ENCODE data around the gene UNC5CL. TPM values are rescaled to one million over a fixed set of nuclear protein-coding genes. Genes with fewer than 3 reads are reported as not detected.

UNC5CL gene
- total RNA-seq, 1 experiment from 2014 or later, result 0.81 TPM

DNA sequence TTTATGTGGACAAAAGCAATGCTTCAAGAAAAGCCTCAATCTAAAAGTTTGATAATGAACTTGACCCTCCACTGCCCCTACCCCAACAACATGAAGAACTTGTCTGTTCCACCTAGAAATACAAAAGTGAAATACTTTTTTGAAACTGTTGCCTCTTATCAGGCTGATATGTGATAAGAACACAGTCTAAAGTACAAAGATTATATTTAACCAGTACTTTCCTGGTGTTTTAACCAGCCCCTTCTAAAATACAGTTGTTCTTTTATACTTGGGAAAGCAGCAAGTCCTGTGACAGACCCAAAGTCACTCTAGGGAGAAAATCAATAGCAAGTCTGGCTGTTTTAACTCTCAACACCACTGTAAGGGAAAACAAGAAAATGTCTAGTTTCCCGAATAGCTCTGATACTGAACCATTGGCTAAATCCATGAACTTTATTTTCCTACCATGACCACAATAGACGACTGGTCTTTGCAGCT lies 26.6 kb upstream of the UNC5CL start:
- no peak overlapping the region; a peak in 1 of 7 replicates for H3K27ac Mint-ChIP-seq

More for the DNA sequence above, 26.6 kb upstream of the UNC5CL start:
- Histone ChIP-seq H3K4ac (ENCODE audit: low read depth, low read length) (no peak overlapping the region), H2AFZ (ENCODE audit: low read length) (no peak overlapping the region), H2BK5ac (ENCODE audit: insufficient read length, low read length) (no peak overlapping the region), H3K18ac (ENCODE audit: insufficient read length, low read depth, low read length) (no peak overlapping the region), H3T11ph (ENCODE audit: low read length) (no peak overlapping the region), H3K9ac (ENCODE audit: extremely low read depth, insufficient read length, low read length) (no peak overlapping the region), H2BK12ac (ENCODE audit: insufficient read length, low read depth, low read length) (no peak overlapping the region), H2BK20ac (ENCODE audit: low read depth, low read length, poor library complexity, severe bottlenecking) (no peak overlapping the region), H2BK120ac (ENCODE audit: low read depth, low read length, poor library complexity, severe bottlenecking) (no peak overlapping the region), H3K9me3 (ENCODE audit: control insufficient read depth, low read depth, low read length) (no peaks in the 10 kb centered on the region), H3K56ac (ENCODE audit: insufficient read length, low read depth, low read length) (no peak overlapping the region), H3K27me3 (ENCODE audit: insufficient read depth, low read length) (no peaks in the 10 kb centered on the region), H3K23ac (ENCODE audit: insufficient read length, low read depth, low read length) (no peak overlapping the region), H2BK15ac (ENCODE audit: low read depth, low read length) (no peak overlapping the region), H4K91ac (ENCODE audit: insufficient read length, low read depth, low read length) (no peak overlapping the region), H3K4me2 (ENCODE audit: insufficient read depth, insufficient read length, low read length) (no peak overlapping the region), H4K8ac (replicated peaks; ENCODE audit: insufficient read length, low read depth, low read length) (no peak overlapping the region), H3K79me1 (ENCODE audit: insufficient read depth, low read depth, low read length, poor library complexity, severe bottlenecking) (no peaks in the 10 kb centered on the region), H3K4me1 (ENCODE audit: insufficient read depth, low read length) (no peaks in the 10 kb centered on the region), H3K14ac (ENCODE audit: insufficient read depth, low read length) (no peak overlapping the region), H4K20me1 (ENCODE audit: control insufficient read depth, insufficient read depth, insufficient read length) (no peaks in the 10 kb centered on the region), H2AK5ac (ENCODE audit: insufficient read length, low read length) (no peak overlapping the region), H3K23me2 (ENCODE audit: insufficient read length, low read depth, low read length, poor library complexity, severe bottlenecking) (no peaks in the 10 kb centered on the region), H4K5ac (ENCODE audit: insufficient read length, low read depth, low read length) (no peak overlapping the region), H3K27ac (ENCODE audit: insufficient read length, low read depth, low read length) (no peak overlapping the region), H3K79me2 (ENCODE audit: insufficient read depth, low read length) (no peaks in the 10 kb centered on the region)
- peaks cover 2 to 7% of the 10 kb centered on the region in 2 experiments for H3K4me1 Mint-ChIP-seq
- H3K4me3 Mint-ChIP-seq, result no peak overlapping the region
- DNase-seq, result no peak
- H3K36me3 Mint-ChIP-seq (ENCODE audit: insufficient read depth in 1 of 3, low read depth in 3 of 3), result peaks cover 2 to 48% (median 45%) of the 10 kb centered on the region in 3 experiments; a peak in 5 of 7 replicates
- H3K27me3 Mint-ChIP-seq (ENCODE audit: low read depth), result no peaks in the 10 kb centered on the region
- no CpG with 5 or more reads among the region's 2 CpGs for WGBS (ENCODE audit: extremely low coverage, insufficient read length, low lambda C conversion rate)
- TF ChIP-seq, protein P1, sequence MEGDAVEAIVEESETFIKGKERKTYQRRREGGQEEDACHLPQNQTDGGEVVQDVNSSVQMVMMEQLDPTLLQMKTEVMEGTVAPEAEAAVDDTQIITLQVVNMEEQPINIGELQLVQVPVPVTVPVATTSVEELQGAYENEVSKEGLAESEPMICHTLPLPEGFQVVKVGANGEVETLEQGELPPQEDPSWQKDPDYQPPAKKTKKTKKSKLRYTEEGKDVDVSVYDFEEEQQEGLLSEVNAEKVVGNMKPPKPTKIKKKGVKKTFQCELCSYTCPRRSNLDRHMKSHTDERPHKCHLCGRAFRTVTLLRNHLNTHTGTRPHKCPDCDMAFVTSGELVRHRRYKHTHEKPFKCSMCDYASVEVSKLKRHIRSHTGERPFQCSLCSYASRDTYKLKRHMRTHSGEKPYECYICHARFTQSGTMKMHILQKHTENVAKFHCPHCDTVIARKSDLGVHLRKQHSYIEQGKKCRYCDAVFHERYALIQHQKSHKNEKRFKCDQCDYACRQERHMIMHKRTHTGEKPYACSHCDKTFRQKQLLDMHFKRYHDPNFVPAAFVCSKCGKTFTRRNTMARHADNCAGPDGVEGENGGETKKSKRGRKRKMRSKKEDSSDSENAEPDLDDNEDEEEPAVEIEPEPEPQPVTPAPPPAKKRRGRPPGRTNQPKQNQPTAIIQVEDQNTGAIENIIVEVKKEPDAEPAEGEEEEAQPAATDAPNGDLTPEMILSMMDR (conservative IDR thresholded peaks at IDR 0.05), result no peak
- H3K9me3 Mint-ChIP-seq, result no peaks in the 10 kb centered on the region
